Heart right ventricle (tissue), 16 donors: ENCODE data around the gene TUBB4A. TPM values are rescaled to one million over a fixed set of nuclear protein-coding genes. Genes with fewer than 3 reads are reported as not detected.

Experiments used
- ATAC-seq, 8 donors: fragments of 200-7000 bp; cut with Tn5 transposase; one replicate each; pipeline ENCODE4 v1.9.1; 2020; ENCODE audit warnings: mild to moderate bottlenecking in 8 of 8, moderate library complexity in 8 of 8, moderate number of reproducible peaks in 1 of 8
- DNase-seq, 2 donors: peaks; one replicate each; pipeline ENCODE4 v3.0.0-alpha.2; 2020
- H3K27ac ChIP-seq, 10 donors: fragments of 200-600 bp; sonication (generic) in 2 of 10; one replicate each; pipeline versions ENCODE4 v1.5.0 to v1.8.0; 2020 to 2022; ENCODE audit warnings: mild to moderate bottlenecking in 3 of 10
- H3K27me3 ChIP-seq, 7 donors: fragments of 200-600 bp; one replicate each; pipeline ENCODE4 v1.8.0; 2021 to 2022; ENCODE audit warnings: mild to moderate bottlenecking in 2 of 7
- H3K36me3 ChIP-seq, 9 donors: fragments of 200-600 bp; sonication (generic) in 1 of 9; one replicate each; pipeline versions ENCODE4 v1.5.0 to v1.8.0; 2020 to 2022; ENCODE audit warnings: mild to moderate bottlenecking in 2 of 9
- H3K4me1 ChIP-seq, 9 donors: fragments of 200-600 bp; sonication (generic) in 1 of 9; one replicate each; pipeline versions ENCODE4 v1.5.0 to v1.8.0; 2020 to 2022; ENCODE audit warnings: mild to moderate bottlenecking in 4 of 9
- H3K4me3 ChIP-seq, 10 donors: fragments of 200-600 bp; sonication (generic) in 2 of 10; one replicate each; pipeline versions ENCODE4 v1.5.0 to v1.8.0; 2020 to 2022; ENCODE audit warnings: mild to moderate bottlenecking in 7 of 10, moderate library complexity in 2 of 10
- H3K9me3 ChIP-seq, 11 donors: fragments of 200-600 bp in 10 of 11; sonication (generic) in 2 of 11; one replicate each; pipeline versions ENCODE4 v1.5.0 to v1.8.0; 2013 to 2022; ENCODE audit warnings: mild to moderate bottlenecking in 2 of 11, control low read depth in 1 of 11, moderate library complexity in 1 of 11
- WGBS, 2 donors: extraction: QIAGEN DNeasy Blood & Tissue Kit; methylation state at CpG; one replicate each; pipeline ENCODE4 v1.1.7; 2013; ENCODE audit warnings: inconsistent platforms in 1 of 2; 5-methylcytosine and 5-hydroxymethylcytosine counted together
- intact Hi-C, 10 donors: fragments of 100-400 bp; cut with DNase I; formaldehyde crosslinking; loops; one replicate each; pipeline versions ENCODE4 v1.11.1 to v1.14.2; 2022
- polyA plus RNA-seq, 2 donors: library from polyadenylated mRNA; stranded (reverse); fragments of 200-250 nt; gene quantifications; one replicate each; pipeline ENCODE4 v1.2.3, GENCODE V29; 2013
- total RNA-seq, 10 donors: library from RNA; stranded (reverse); fragmentation: NEBNext Ultra II Directional in 3 of 10; extraction: Animal tissue kit (Norgen Biotek cat#: 25700) in 3 of 10; gene quantifications; one replicate each; pipeline versions ENCODE4 v1.2.1 to v1.2.4, GENCODE V29; 2021 to 2023
- TF ChIP-seq, protein P1 (sequence below), 9 donors: fragments of 200-600 bp; sonication (generic) in 2 of 9; IDR thresholded peaks; one replicate each; pipeline versions ENCODE4 v1.5.0 to v1.8.0; 2021 to 2022; ENCODE audit warnings: antibody characterized with exemption in 9 of 9, mild to moderate bottlenecking in 5 of 9, moderate library complexity in 1 of 9
- donor health status: Arrhythmogenic right ventricular cardiomyopathy.
- donor health status: ischemic (EF 13 %, LVEDD 7.1; RV severe dilation, severe dysfunction).
- donor health status: healthy with polysubstance abuse.
- donor health status: DM: no; HTN: yes; CAD: no.
- donor health status: DM: no; HTN: no; CAD: no.
- donor health status: ischemic (EF 25% LVEDD 6.9; RV normal size, moderate dysfunction).
- donor health status: ischemic (EF 25% LVEDD 5.7; RV mildly dilated, moderate dysfunction).
- donor health status: healthy.
- donor health status: DM: yes; HTN: yes; CAD: no.
- donor health status: Ischemic cardiomyopathy.
- donor health status: ischemic (EF 35%, LVEDD 5.7; RV mildly dilated, moderate dysfunction).
- donor health status: nonischemic (EF 11% LVEDD 7.7; RV severe dilation, severe dysfunction).
- donor health status: DM: yes; HTN: yes; CAD: no.
- donor health status: PGD.
- donor health status: ischemic (EF 29% LVEDD 5.4; RV normal size, mild dysfunction).
- donor health status: nonischemic (EF 23%, LVEDD 6.1; RV moderate dilation, normal function).

TUBB4A gene
- total and polyA plus RNA-seq, 12 donors = 0.19 to 6.6 (median 0.81) TPM

DNA sequence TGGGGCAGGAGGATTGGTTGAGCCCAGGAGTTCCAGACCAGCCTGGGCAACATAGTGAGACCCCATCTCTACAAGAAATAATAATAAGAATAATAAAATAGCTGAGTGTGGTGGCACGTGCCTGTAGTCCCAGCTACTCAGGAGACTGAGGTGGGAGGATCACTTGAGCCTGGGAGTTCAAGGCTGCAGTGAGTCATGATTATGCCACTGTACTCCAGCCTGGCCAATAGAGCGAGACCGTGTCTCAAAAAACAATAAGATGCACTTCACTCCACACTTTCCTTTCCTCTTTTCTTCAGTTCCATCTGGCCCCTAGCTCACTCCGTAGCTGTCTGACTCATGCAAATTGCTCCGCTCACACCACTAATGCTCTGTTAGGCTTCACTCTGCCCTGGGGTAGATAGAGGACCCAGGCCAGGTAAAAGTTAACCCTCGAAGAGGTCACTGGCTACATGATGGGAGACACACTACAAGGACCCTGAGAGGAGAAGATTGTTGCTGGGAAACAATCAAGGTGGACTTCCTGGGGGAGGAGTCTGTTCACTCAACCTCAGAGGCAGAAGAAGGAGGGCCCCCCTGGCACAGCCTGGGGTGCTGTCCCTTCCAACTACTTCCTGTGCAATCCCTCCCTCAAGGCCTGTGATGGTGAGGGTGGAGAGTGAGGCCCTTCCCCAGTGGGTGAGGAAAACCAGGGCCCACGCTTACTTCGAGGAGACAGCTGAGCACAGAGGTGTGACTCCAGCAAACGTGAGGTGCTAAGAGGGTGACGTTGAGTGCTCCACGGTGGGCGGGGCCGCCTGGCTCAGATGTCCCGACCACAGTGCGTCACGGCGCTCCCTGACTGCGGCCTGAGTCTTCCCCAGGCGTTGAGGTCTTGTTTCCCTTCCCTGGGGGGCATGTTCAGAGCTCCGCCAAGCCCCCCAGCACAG is 19.9 kb upstream of the TUBB4A start:
- no peaks in the 10 kb centered on the region for H3K36me3 ChIP-seq
- H3K27ac ChIP-seq = no peak overlapping the region
- WGBS, 2 donors = 48 to 56% methylated on average over 20 of the region's 20 CpGs
- TF ChIP-seq, protein P1, sequence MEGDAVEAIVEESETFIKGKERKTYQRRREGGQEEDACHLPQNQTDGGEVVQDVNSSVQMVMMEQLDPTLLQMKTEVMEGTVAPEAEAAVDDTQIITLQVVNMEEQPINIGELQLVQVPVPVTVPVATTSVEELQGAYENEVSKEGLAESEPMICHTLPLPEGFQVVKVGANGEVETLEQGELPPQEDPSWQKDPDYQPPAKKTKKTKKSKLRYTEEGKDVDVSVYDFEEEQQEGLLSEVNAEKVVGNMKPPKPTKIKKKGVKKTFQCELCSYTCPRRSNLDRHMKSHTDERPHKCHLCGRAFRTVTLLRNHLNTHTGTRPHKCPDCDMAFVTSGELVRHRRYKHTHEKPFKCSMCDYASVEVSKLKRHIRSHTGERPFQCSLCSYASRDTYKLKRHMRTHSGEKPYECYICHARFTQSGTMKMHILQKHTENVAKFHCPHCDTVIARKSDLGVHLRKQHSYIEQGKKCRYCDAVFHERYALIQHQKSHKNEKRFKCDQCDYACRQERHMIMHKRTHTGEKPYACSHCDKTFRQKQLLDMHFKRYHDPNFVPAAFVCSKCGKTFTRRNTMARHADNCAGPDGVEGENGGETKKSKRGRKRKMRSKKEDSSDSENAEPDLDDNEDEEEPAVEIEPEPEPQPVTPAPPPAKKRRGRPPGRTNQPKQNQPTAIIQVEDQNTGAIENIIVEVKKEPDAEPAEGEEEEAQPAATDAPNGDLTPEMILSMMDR (IDR thresholded peaks at IDR 0.05) = no peak
- no peaks in the 10 kb centered on the region for H3K9me3 ChIP-seq
- DNase-seq (no peak), ATAC-seq (no peak)
- intact Hi-C loops = no loop called here
- H3K4me3 ChIP-seq = no peak overlapping the region
- H3K4me1 ChIP-seq = peaks cover 0 to 30% (median 22%) of the 10 kb centered on the region in 9 donors
- H3K27me3 ChIP-seq = peaks cover 0 to 23% (median 12%) of the 10 kb centered on the region in 7 donors

DNA sequence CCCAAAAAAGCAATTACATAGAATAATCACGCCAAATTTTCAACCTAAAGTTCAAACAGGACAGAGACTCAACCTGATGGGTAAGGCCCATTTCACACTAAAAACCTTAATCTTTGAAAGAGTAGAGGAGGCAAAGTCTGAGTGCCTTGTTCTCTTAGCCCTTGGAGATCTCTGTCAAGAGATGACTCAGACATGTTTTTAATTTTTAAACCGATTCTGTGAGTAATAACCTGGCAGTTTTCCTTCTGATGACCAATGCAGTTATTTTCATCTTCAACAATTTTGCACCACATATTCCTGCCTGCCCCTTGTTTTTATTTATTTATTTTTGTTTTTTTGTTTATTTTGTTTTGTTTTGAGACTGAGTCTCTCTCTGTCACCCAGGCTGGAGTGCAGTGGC is 17.2 kb upstream of the TUBB4A start:
- no peaks in the 10 kb centered on the region for H3K9me3 ChIP-seq
- no peaks in the 10 kb centered on the region for H3K36me3 ChIP-seq
- peaks cover 0 to 23% (median 12%) of the 10 kb centered on the region in 7 donors for H3K27me3 ChIP-seq
- H3K4me3 ChIP-seq = no peak overlapping the region
- H3K27ac ChIP-seq = no peak overlapping the region
- 53 to 56% methylated on average over 2 of the region's 2 CpGs for WGBS, 2 donors
- no peak for DNase-seq
- no peak for ATAC-seq
- TF ChIP-seq, protein P1 (IDR thresholded peaks at IDR 0.05) = no peak
- intact Hi-C loops = loop anchor here in 9 of 10 donors (5.0 to 10.0 kb wide), 6 partner anchors 113 to 346 kb away; partner anchors contain the start of genes GPR108 (in 3 of the 9) and TRIP10 (in 3 of the 9)
- peaks cover 0 to 38% (median 18%) of the 10 kb centered on the region in 9 donors for H3K4me1 ChIP-seq

DNA sequence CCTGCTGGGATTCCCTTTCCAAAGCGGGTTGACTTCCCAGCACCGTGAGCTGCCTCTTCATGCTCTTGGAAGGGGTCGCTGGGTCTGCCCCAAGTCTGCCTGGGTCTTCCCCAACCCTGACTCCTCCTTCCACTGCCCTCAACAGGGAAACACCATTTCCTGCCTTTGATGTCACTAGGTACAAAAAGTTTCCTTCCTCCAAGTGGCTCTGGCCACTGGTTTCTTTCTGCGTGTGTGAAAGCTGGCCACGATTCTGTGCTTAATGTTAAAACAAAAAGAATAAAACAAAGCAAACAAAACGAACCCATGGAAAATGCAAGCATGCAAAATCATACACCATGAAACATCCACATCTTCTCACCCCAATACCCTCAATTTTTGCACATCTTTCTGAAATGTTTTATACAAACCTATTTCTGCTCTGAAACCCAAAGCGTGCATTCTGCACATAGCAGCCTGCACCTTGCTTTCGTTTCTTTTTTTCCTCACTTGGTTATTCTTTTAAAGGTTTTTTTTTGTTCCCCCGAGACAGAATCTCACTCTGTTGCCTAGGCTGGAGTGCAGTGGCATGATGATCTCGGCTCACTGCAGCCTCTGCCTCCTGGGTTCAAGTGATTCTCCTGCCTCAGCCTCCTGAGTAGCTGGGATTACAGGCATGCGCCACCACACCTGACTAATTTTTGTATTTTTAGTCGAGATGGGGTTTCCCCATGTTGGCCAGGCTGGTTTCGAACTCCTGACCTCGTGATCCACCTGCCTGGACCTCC is 16.2 kb upstream of the TUBB4A start:
- no peak overlapping the region for H3K4me3 ChIP-seq
- H3K9me3 ChIP-seq = no peaks in the 10 kb centered on the region
- H3K36me3 ChIP-seq = no peaks in the 10 kb centered on the region
- intact Hi-C loops = loop anchor here in 9 of 10 donors (5.0 to 10.0 kb wide), 6 partner anchors 114 to 346 kb away; partner anchors contain the start of genes GPR108 (in 3 of the 9) and TRIP10 (in 3 of the 9)
- H3K27me3 ChIP-seq = peaks cover 0 to 23% (median 12%) of the 10 kb centered on the region in 7 donors
- no peak overlapping the region for H3K27ac ChIP-seq
- WGBS, 2 donors = 49 to 56% methylated on average over 14 of the region's 14 CpGs
- DNase-seq (no peak), ATAC-seq (no peak)
- TF ChIP-seq, protein P1 (IDR thresholded peaks at IDR 0.05) = no peak
- H3K4me1 ChIP-seq = peaks cover 0 to 38% (median 12%) of the 10 kb centered on the region in 9 donors
